GM10847 (cell line): Measurements from ENCODE around the gene STIM1.

Source experiments
- POLR2A ChIP-seq: IDR thresholded peaks from 2 replicates; pipeline ENCODE4 v1.6.1; 2011; ENCODE audit not compliant: insufficient read length; ENCODE audit errors: extremely low read depth

The STIM1 gene

GRCh38 chr11:3958281-3958680, 102.8 kb downstream of the STIM1 start:
- no peak for TF ChIP-seq POLR2A

- no peak for TF ChIP-seq POLR2A
These were observed 103.8 kb downstream of the STIM1 start for GRCh38 chr11:3959015-3959902.

- no peak for TF ChIP-seq POLR2A
These were observed 104.4 kb downstream of the STIM1 start for GRCh38 chr11:3959903-3960265.

- TF ChIP-seq POLR2A, result no peak
These were observed 107.0 kb downstream of the STIM1 start for GRCh38 chr11:3962406-3962840.

GRCh38 chr11:3964056-3964455, 108.6 kb downstream of the STIM1 start:
- no peak for TF ChIP-seq POLR2A

GRCh38 chr11:3964935-3965604, 109.6 kb downstream of the STIM1 start:
- no peak for TF ChIP-seq POLR2A

- no peak for TF ChIP-seq POLR2A
These were observed 112.2 kb downstream of the STIM1 start for GRCh38 chr11:3967695-3968094.

- TF ChIP-seq POLR2A, result no peak
These were observed 113.7 kb downstream of the STIM1 start for GRCh38 chr11:3969200-3969599.

GRCh38 chr11:3969613-3970012, 114.1 kb downstream of the STIM1 start:
- no peak for TF ChIP-seq POLR2A

GRCh38 chr11:3970108-3970507, 114.6 kb downstream of the STIM1 start:
- TF ChIP-seq POLR2A, result no peak

GRCh38 chr11:3971756-3972404, 116.4 kb downstream of the STIM1 start:
- no peak for TF ChIP-seq POLR2A

- no peak for TF ChIP-seq POLR2A
These were observed 117.0 kb downstream of the STIM1 start for GRCh38 chr11:3972431-3972830.

- no peak for TF ChIP-seq POLR2A
These were observed 121.6 kb downstream of the STIM1 start for GRCh38 chr11:3977078-3977477.

- TF ChIP-seq POLR2A, result no peak
These were observed 125.7 kb downstream of the STIM1 start for GRCh38 chr11:3981084-3981633.

- TF ChIP-seq POLR2A, result no peak
These were observed 127.0 kb downstream of the STIM1 start for GRCh38 chr11:3982431-3982830.

GRCh38 chr11:3983101-3983500, 127.6 kb downstream of the STIM1 start:
- TF ChIP-seq POLR2A, result no peak
